TTC549 (cell line): ENCODE data around the gene WDR19.

Source experiments
- FAIRE-seq: peaks from 2 replicates; lab custom pipeline; 2012; peaks lifted over from hg19 to GRCh38; lab: Jason Lieb, UNC

Gene WDR19

GRCh38 chr4:39303871-39304270, 121.5 kb downstream of the WDR19 start:
- no peak for FAIRE-seq

- FAIRE-seq, result no peak
Measured at GRCh38 chr4:39304651-39305050, 122.3 kb downstream of the WDR19 start.

DNA sequence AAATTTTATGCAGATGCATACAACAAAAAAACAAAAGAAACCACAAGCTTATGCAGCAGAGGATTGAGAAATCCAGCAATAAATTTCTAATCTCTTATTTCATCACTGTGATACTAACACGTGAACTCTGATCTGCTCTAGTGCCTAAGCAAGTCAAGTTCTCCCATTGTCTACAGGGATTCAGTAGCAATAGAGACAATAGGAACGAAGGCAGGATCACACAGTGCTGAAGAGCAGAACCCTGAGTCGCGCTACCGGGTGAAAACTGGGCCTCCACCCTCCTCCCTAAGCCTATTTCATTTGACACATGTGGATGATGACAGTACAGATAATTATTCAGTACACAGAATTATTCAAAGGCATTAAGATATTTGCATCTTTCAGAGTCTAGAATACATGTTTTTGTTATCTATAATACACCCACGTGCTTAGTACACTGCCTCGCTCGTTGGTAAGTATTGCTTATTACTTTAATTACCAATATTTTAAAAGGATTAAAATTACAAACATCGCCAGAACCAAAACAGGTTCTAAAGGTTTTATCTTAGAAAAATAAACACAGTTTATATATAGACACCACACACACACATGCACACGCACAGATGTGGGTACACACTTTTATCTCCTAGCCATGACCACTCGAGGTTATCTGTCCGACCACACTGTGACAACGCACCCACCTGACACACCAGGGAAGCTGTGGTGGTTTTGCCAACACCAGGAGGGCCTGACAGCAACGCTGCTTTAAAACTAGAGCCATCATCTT, 123.8 kb downstream of the WDR19 start:
- no peak for FAIRE-seq

DNA sequence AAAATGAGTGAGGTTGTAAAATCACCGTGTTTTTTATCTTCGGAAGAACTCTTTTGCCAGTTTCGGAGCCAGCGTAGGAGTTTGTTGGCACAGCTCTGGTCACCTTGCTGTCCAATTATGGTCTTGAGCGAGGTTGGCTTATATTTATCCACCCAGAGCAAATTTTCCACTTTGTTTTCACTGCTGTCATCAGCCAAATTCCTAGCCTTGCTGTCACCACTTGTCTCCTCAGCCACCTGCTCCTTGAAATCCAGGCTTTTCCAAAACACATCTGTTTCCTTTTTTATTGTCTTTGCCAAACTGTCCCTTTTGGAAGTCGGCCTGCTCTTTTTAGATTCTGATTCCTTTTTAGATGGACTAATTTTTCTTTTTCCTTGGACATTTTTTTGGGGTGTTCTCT, 126.3 kb downstream of the WDR19 start:
- FAIRE-seq, result no peak

GRCh38 chr4:39312816-39313215, 130.5 kb downstream of the WDR19 start:
- no peak for FAIRE-seq

GRCh38 chr4:39319676-39320075, 137.3 kb downstream of the WDR19 start:
- FAIRE-seq, result no peak

GRCh38 chr4:39320381-39321115, 138.2 kb downstream of the WDR19 start:
- FAIRE-seq, result no peak

DNA sequence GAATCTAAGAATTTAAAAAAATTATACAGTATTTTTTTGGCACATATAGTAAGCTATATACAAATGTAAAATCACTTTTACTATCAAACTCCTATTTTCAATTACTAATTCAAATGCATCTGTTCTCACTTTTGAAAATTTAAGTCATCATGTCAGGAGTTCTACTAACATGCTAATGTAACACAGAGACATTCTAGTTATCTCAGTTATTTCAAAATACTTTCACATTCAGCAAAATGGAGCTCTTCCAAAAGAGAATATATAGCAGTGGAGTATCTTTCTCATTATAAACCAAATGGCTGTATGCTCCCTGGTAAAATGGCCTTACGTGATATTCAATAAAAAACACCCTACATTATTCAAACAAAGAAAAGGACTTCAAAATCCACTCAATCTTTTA, 141.5 kb downstream of the WDR19 start:
- no peak for FAIRE-seq

GRCh38 chr4:39324446-39324845, 142.1 kb downstream of the WDR19 start:
- no peak for FAIRE-seq

GRCh38 chr4:39324897-39325613, 142.7 kb downstream of the WDR19 start:
- FAIRE-seq, result no peak

- no peak for FAIRE-seq
Measured at GRCh38 chr4:39326468-39326977, 144.2 kb downstream of the WDR19 start.

- no peak for FAIRE-seq
Measured at GRCh38 chr4:39330353-39330752, 148.0 kb downstream of the WDR19 start.

GRCh38 chr4:39331191-39331590, 148.9 kb downstream of the WDR19 start:
- FAIRE-seq, result no peak
